H1 (cell line): Measurements from ENCODE around the gene LIPA. TPM values are rescaled to one million over a fixed set of nuclear protein-coding genes. Genes with fewer than 3 reads are reported as not detected.

Experiments
- CTCF ChIA-PET: fragments of 300-600 bp; sonication (Branson Sonifier 250); formaldehyde crosslinking; loops from one replicate; lab custom pipeline; 2021; ENCODE audit not compliant: partially characterized antibody; lab: Charles Lee
- POLR2A ChIA-PET: fragments of 300-600 bp; sonication (Branson Sonifier 250); formaldehyde crosslinking; loops from one replicate; lab custom pipeline; 2021; ENCODE audit warnings: inconsistent platforms; ENCODE audit not compliant: partially characterized antibody; lab: Charles Lee
- DNase-seq, 2 experiments: peaks; one replicate each; pipeline versions ENCODE4 v3.0.0 to v3.0.0-alpha.2; 2010 to 2022; ENCODE audit warnings: low spot score in 2 of 2, low read depth in 1 of 2, mixed read lengths in 1 of 2
- FAIRE-seq: peaks from 2 replicates; lab custom pipeline; 2011; peaks lifted over from hg19 to GRCh38; lab: Jason Lieb, UNC
- H2AFZ ChIP-seq: 2 replicates; pipeline ENCODE4 v1.8.1; 2012; ENCODE audit warnings: low read length, inconsistent platforms
- H2AK5ac ChIP-seq: 2 replicates; pipeline ENCODE4 v1.6.1; 2013; ENCODE audit warnings: low read depth, low read length
- H2BK120ac ChIP-seq: replicated peaks from 2 replicates; pipeline ENCODE3; 2013; ENCODE audit warnings: low read depth, low read length, inconsistent platforms
- H2BK12ac ChIP-seq: 2 replicates; pipeline ENCODE4 v1.6.1; 2013; ENCODE audit warnings: low read depth, low read length
- H2BK15ac ChIP-seq: 2 replicates; pipeline ENCODE4 v1.6.1; 2013; ENCODE audit warnings: low read length
- H2BK20ac ChIP-seq: 2 replicates; pipeline ENCODE4 v1.6.1; 2013; ENCODE audit warnings: low read length
- H2BK5ac ChIP-seq: 2 replicates; pipeline ENCODE4 v1.6.1; 2013; ENCODE audit warnings: low read depth, low read length
- H3K14ac ChIP-seq: 2 replicates; pipeline ENCODE4 v1.6.1; 2013; ENCODE audit warnings: inconsistent platforms; ENCODE audit not compliant: insufficient read length
- H3K18ac ChIP-seq: 2 replicates; pipeline ENCODE4 v1.6.1; 2013; ENCODE audit warnings: low read length; ENCODE audit errors: extremely low read depth
- H3K23ac ChIP-seq: 2 replicates; pipeline ENCODE4 v1.6.1; 2013; ENCODE audit warnings: inconsistent platforms; ENCODE audit not compliant: insufficient read length
- H3K23me2 ChIP-seq: 2 replicates; pipeline ENCODE4 v1.6.1; 2013; ENCODE audit warnings: low read depth, low read length
- H3K27ac ChIP-seq: 2 replicates; pipeline ENCODE4 v1.6.1; 2011; ENCODE audit warnings: low read depth, low read length, inconsistent platforms
- H3K27me3 ChIP-seq, 4 experiments: replicated peaks in 1 of 4; 1 replicate in 1 of 4; 2 replicates in 3 of 4; pipeline versions ENCODE4 v1.6.1 to v1.8.1; 2011 to 2013; ENCODE audit warnings: low read length in 3 of 4, mild to moderate bottlenecking in 3 of 4, inconsistent platforms in 2 of 4, mixed read lengths in 2 of 4, moderate library complexity in 1 of 4; ENCODE audit not compliant: control insufficient read depth in 3 of 4, insufficient read depth in 3 of 4; ENCODE audit errors: extremely low read depth in 1 of 4
- H3K36me3 ChIP-seq, 4 experiments: 2 replicates each; pipeline versions ENCODE4 v1.6.1 to v1.8.1; 2011 to 2013; ENCODE audit warnings: mild to moderate bottlenecking in 4 of 4, low read length in 3 of 4, moderate library complexity in 2 of 4, control low read depth in 1 of 4, inconsistent platforms in 1 of 4; ENCODE audit not compliant: insufficient read depth in 4 of 4, control insufficient read depth in 2 of 4
- H3K4ac ChIP-seq: replicated peaks from 2 replicates; pipeline ENCODE3; 2013; ENCODE audit warnings: low read length, low read depth, mixed read lengths, inconsistent platforms; ENCODE audit not compliant: insufficient read length
- H3K4me1 ChIP-seq, 4 experiments: replicated peaks in 1 of 4; 1 replicate in 1 of 4; 2 replicates in 3 of 4; pipeline versions ENCODE4 v1.6.1 to v1.8.1; 2011 to 2013; ENCODE audit warnings: low read length in 3 of 4, inconsistent platforms in 2 of 4, mixed read lengths in 1 of 4; ENCODE audit not compliant: insufficient read depth in 4 of 4, control insufficient read depth in 3 of 4
- H3K4me2 ChIP-seq, 2 experiments: 2 replicates each; pipeline versions ENCODE4 v1.6.1 to v1.8.1; 2011 to 2013; ENCODE audit warnings: low read depth in 2 of 2, low read length in 2 of 2, control low read depth in 1 of 2, inconsistent platforms in 1 of 2, mild to moderate bottlenecking in 1 of 2; ENCODE audit not compliant: insufficient read depth in 1 of 2
- H3K4me3 ChIP-seq, 4 experiments: fragments of 200-600, 300-600 bp in 1 of 4; sonication (generic), shearing (Covaris generic), sonication (Bioruptor Twin) in 1 of 4; 2 replicates each; pipeline versions ENCODE4 v1.5.1 to v1.8.1; 2011 to 2016; ENCODE audit warnings: low read length in 4 of 4, low read depth in 3 of 4, control low read depth in 2 of 4, inconsistent platforms in 2 of 4, mild to moderate bottlenecking in 2 of 4, mixed read lengths in 1 of 4, moderate library complexity in 1 of 4; ENCODE audit not compliant: insufficient read depth in 2 of 4; ENCODE audit errors: extremely low read depth in 1 of 4
- H3K56ac ChIP-seq: replicated peaks from 2 replicates; pipeline ENCODE3; 2013; ENCODE audit warnings: low read depth, mild to moderate bottlenecking, mixed read lengths, low read length, inconsistent platforms; ENCODE audit not compliant: insufficient read length
- H3K79me1 ChIP-seq: 2 replicates; pipeline ENCODE4 v1.6.1; 2013; ENCODE audit warnings: low read depth, low read length, control low read depth
- H3K79me2 ChIP-seq, 2 experiments: 2 replicates each; pipeline versions ENCODE4 v1.6.1 to v1.8.1; 2012 to 2013; ENCODE audit warnings: low read length in 2 of 2, mild to moderate bottlenecking in 2 of 2, inconsistent platforms in 1 of 2; ENCODE audit not compliant: insufficient read depth in 2 of 2, control insufficient read depth in 1 of 2
- H3K9ac ChIP-seq, 4 experiments: replicated peaks in 1 of 4; 1 replicate in 1 of 4; 2 replicates in 3 of 4; pipeline versions ENCODE4 v1.6.1 to v1.8.1; 2011 to 2013; ENCODE audit warnings: low read depth in 3 of 4, low read length in 3 of 4, control low read depth in 2 of 4, mild to moderate bottlenecking in 2 of 4, moderate library complexity in 2 of 4, inconsistent platforms in 1 of 4; ENCODE audit errors: extremely low read depth in 1 of 4
- H3K9me3 ChIP-seq, 2 experiments: 2 replicates each; pipeline versions ENCODE4 v1.6.1 to v1.8.1; 2012 to 2013; ENCODE audit warnings: mild to moderate bottlenecking in 2 of 2, moderate library complexity in 2 of 2, control low read depth in 1 of 2, inconsistent platforms in 1 of 2, low read depth in 1 of 2, low read length in 1 of 2, mixed read lengths in 1 of 2; ENCODE audit not compliant: insufficient read depth in 2 of 2
- H4K20me1 ChIP-seq, 2 experiments: replicated peaks in 1 of 2; 2 replicates each; pipeline versions ENCODE3 to v1.8.1; 2011 to 2013; ENCODE audit warnings: inconsistent platforms in 2 of 2, low read length in 2 of 2, mild to moderate bottlenecking in 1 of 2; ENCODE audit not compliant: insufficient read depth in 2 of 2, control insufficient read depth in 1 of 2
- H4K5ac ChIP-seq: 2 replicates; pipeline ENCODE4 v1.6.1; 2013; ENCODE audit warnings: low read length, low read depth, mixed read lengths, inconsistent platforms; ENCODE audit not compliant: insufficient read length
- H4K8ac ChIP-seq: 2 replicates; pipeline ENCODE4 v1.8.0; 2013; ENCODE audit warnings: mild to moderate bottlenecking, moderate library complexity, low read length, inconsistent platforms; ENCODE audit not compliant: insufficient read depth; ENCODE audit errors: extremely low read depth
- H4K91ac ChIP-seq: replicated peaks from 2 replicates; pipeline ENCODE3; 2013; ENCODE audit warnings: low read length, mixed read lengths, inconsistent platforms; ENCODE audit not compliant: insufficient read length
- CREB1 ChIP-seq: IDR thresholded peaks from 2 replicates; pipeline ENCODE4 v1.6.1; 2012; ENCODE audit warnings: inconsistent platforms
- CTBP2 ChIP-seq: IDR thresholded peaks from 2 replicates; pipeline ENCODE4 v1.7.0; 2011; ENCODE audit warnings: borderline replicate concordance, mild to moderate bottlenecking, moderate library complexity, mixed read lengths, low read length; ENCODE audit not compliant: insufficient read depth, insufficient read length
- EP300 ChIP-seq, 2 experiments: IDR thresholded peaks; 1 replicate in 1 of 2; 2 replicates in 1 of 2; pipeline ENCODE4 v1.6.1; 2011 to 2012; ENCODE audit warnings: low read depth in 2 of 2, low read length in 2 of 2, mild to moderate bottlenecking in 2 of 2, borderline replicate concordance in 1 of 2, inconsistent platforms in 1 of 2, moderate library complexity in 1 of 2
- HDAC2 ChIP-seq, 2 experiments: fragments of 300-600 bp in 1 of 2; sonication (generic) in 1 of 2; IDR thresholded peaks; 2 replicates each; pipeline ENCODE4 v1.6.1; 2011 to 2012; ENCODE audit warnings: low read depth in 2 of 2, low read length in 2 of 2, mild to moderate bottlenecking in 2 of 2, moderate library complexity in 2 of 2, borderline replicate concordance in 1 of 2, inconsistent platforms in 1 of 2
- JUN ChIP-seq: IDR thresholded peaks from 2 replicates; pipeline ENCODE4 v1.6.1; 2011; ENCODE audit warnings: low read depth, mild to moderate bottlenecking, improper control_type of control experiment, low read length
- JUND ChIP-seq: IDR thresholded peaks from 2 replicates; pipeline ENCODE4 v1.6.1; 2011; ENCODE audit warnings: mild to moderate bottlenecking, improper control_type of control experiment, low read length
- MAFK ChIP-seq: IDR thresholded peaks from 2 replicates; pipeline ENCODE4 v1.6.1; 2012; ENCODE audit warnings: low read depth, mild to moderate bottlenecking, improper control_type of control experiment, low read length
- RFX5 ChIP-seq: IDR thresholded peaks from 2 replicates; pipeline ENCODE4 v1.6.1; 2011; ENCODE audit warnings: low read depth, low read length, improper control_type of control experiment, borderline replicate concordance
- RNF2 ChIP-seq: fragments of 200-900, 300-1000 bp; sonication (generic); IDR thresholded peaks from 2 replicates; pipeline ENCODE4 v1.7.1; 2016; ENCODE audit warnings: borderline replicate concordance, low read depth, mild to moderate bottlenecking, antibody characterized with exemption, low read length; ENCODE audit not compliant: poor library complexity, severe bottlenecking; ENCODE audit errors: missing control alignments
- SAP30 ChIP-seq: fragments of 300-600 bp; sonication (generic); IDR thresholded peaks from 2 replicates; pipeline ENCODE4 v1.7.1; 2012; ENCODE audit warnings: low read length, moderate library complexity, mild to moderate bottlenecking, inconsistent platforms; ENCODE audit not compliant: insufficient read depth, insufficient replicate concordance
- TAF1 ChIP-seq: IDR thresholded peaks from 2 replicates; pipeline ENCODE4 v1.6.1; 2011; ENCODE audit warnings: mild to moderate bottlenecking, low read depth, low read length
- TAF7 ChIP-seq: optimal IDR thresholded peaks from 2 replicates; pipeline ENCODE3; 2011; ENCODE audit warnings: low read depth, mild to moderate bottlenecking, inconsistent platforms, low read length, moderate library complexity, borderline replicate concordance
- YY1 ChIP-seq: IDR thresholded peaks from 2 replicates; pipeline ENCODE4 v1.6.1; 2011; ENCODE audit warnings: low read depth, mild to moderate bottlenecking, low read length
- WGBS, 2 experiments: shearing (Covaris generic) in 1 of 2; methylation state at CpG; one replicate each; pipeline versions ENCODE4 v1.1.6 to v1.1.7; 2013 to 2015; ENCODE audit warnings: low lambda C conversion rate in 2 of 2, mixed read lengths in 2 of 2, inconsistent platforms in 1 of 2, low coverage in 1 of 2, missing lambda C conversion rate in 1 of 2; ENCODE audit not compliant: insufficient replicate concordance in 2 of 2, insufficient coverage in 1 of 2, insufficient read length in 1 of 2; ENCODE audit errors: extremely low coverage in 1 of 2, missing lambda C conversion rate in 1 of 2; 5-methylcytosine and 5-hydroxymethylcytosine counted together
- polyA plus RNA-seq, 7 experiments: library from polyadenylated mRNA; depleted of rRNA in 3 of 7; stranded (reverse) in 5 of 7; unstranded in 2 of 7; fragments of >200 nt in 5 of 7; fragments of 200-250 nt in 2 of 7; gene quantifications; 1 replicate in 5 of 7; 2 replicates in 1 of 7; 4 replicates in 1 of 7; pipeline versions ENCODE4 v1.2.1 to v1.2.3, GENCODE V29; 2011 to 2013; ENCODE audit warnings: missing spikeins in 2 of 7, mixed read lengths in 2 of 7
- total RNA-seq: library from RNA; stranded (reverse); fragmentation: NEBNext Ultra II Directional; extraction: Animal tissue kit (Norgen Biotek cat#: 25700); gene quantifications from 2 replicates; pipeline ENCODE4 v1.2.1, GENCODE V29; 2021

The LIPA gene
- total and polyA plus RNA-seq, 2 of the 8 experiments (the other 6 are each of a cell fraction or from before 2014, with no cell fraction given): 18.1 to 32.4 TPM

DNA sequence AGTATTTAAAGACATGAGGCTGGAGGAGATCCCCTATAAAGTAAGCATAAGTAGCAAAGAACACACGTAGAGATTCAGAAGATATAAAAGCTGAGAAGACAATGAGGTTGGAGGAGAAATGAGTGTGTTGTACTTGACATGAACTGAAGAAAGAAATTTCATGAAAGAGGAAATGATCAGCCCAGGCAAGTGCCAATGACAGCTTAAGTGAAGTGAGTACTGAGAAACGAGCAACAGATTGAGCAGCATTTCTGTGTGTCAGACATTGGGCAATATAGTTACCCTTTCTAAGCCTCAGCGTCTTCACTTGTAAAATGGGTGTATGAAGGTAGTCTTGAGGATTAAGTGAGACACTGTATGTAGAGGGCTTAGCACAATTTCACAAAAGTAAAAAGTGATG is 4.8 kb upstream of the LIPA start:
- Histone ChIP-seq H3K27me3 (no peaks in the 10 kb centered on the region), H2BK120ac (no peak overlapping the region), H4K5ac (no peak overlapping the region), H3K4me3 (no peak overlapping the region), H3K4me1 (peaks cover 0 to 9% (median 4%) of the 10 kb centered on the region in 4 experiments; a peak in 6 of 7 replicates), H2BK20ac (no peak overlapping the region), H3K23ac (no peak overlapping the region), H3K36me3 (no peaks in the 10 kb centered on the region), H3K9me3 (peaks cover 9 to 16% of the 10 kb centered on the region in 2 experiments), H4K20me1 (no peaks in the 10 kb centered on the region), H3K14ac (no peak overlapping the region), H2BK12ac (no peak overlapping the region), H3K79me1 (no peaks in the 10 kb centered on the region), H2AK5ac (no peak overlapping the region), H3K79me2 (no peaks in the 10 kb centered on the region), H4K8ac (no peak overlapping the region), H3K4ac (no peak overlapping the region), H3K18ac (no peak overlapping the region), H2BK5ac (no peak overlapping the region), H2AFZ (no peak overlapping the region), H4K91ac (no peak overlapping the region), H2BK15ac (no peak overlapping the region), H3K4me2 (no peak overlapping the region), H3K27ac (no peak overlapping the region), H3K23me2 (peaks cover under 1% of the 10 kb centered on the region; the same call in 1 of the 2 replicates), H3K9ac (no peak overlapping the region), H3K56ac (no peak overlapping the region)
- 90% methylated on average over 3 of the region's 3 CpGs; no CpG with 5 or more reads in 1 of the 2 experiments for WGBS, 2 experiments
- DNase-seq: no peak
- CTCF ChIA-PET: interaction anchor here (0.7 to 1.4 kb wide), 5 partner anchors 19 to 308 kb away, joined by 3 to 4 read pairs (median 3); partner anchors contain the start of gene IFIT5
- POLR2A ChIA-PET: no interaction called here
- no peak for FAIRE-seq
- TF ChIP-seq CREB1: no peak
- TF ChIP-seq RFX5: no peak
- TF ChIP-seq EP300 (IDR thresholded peaks at IDR 0.05; ENCODE audit: borderline replicate concordance in 1 of 2, low read depth in 2 of 2, low read length in 2 of 2): no peak
- no peak for TF ChIP-seq SAP30
- TF ChIP-seq JUN: no peak
- TF ChIP-seq MAFK: no peak
- no peak for TF ChIP-seq CTBP2
- TF ChIP-seq JUND: no peak
- TF ChIP-seq YY1: no peak
- no peak for TF ChIP-seq RNF2
- TF ChIP-seq TAF1: no peak
- TF ChIP-seq HDAC2 (IDR thresholded peaks at IDR 0.05; ENCODE audit: borderline replicate concordance in 1 of 2, low read depth in 2 of 2, low read length in 2 of 2): no peak
- no peak for TF ChIP-seq TAF7
